Measurements from ENCODE around the gene AQP12A.
"Not testable (repeated sequence)": the region's sequence is repeated elsewhere in the genome, so short reads cannot be mapped to it uniquely, and the experiment has no call there.

The AQP12A gene

GRCh38 chr2:240688553-240688919 lies 3.1 kb upstream of the AQP12A start:
- no peak for DNase-seq

- DNase-seq, result no peak
These were observed 1.7 kb upstream of the AQP12A start for GRCh38 chr2:240689975-240690374.

GRCh38 chr2:240690421-240691074 lies 1.1 kb upstream of the AQP12A start:
- not testable (repeated sequence) for DNase-seq

GRCh38 chr2:240691075-240691427 lies 615 bp upstream of the AQP12A start:
- DNase-seq, result not testable (repeated sequence)

GRCh38 chr2:240692583-240693561 lies 1.2 kb downstream of the AQP12A start:
- DNase-seq, result not testable (repeated sequence)

GRCh38 chr2:240694304-240694703 lies 2.6 kb downstream of the AQP12A start:
- DNase-seq, result not testable (repeated sequence)

- DNase-seq, result not testable (repeated sequence)
These were observed 3.9 kb downstream of the AQP12A start for GRCh38 chr2:240695593-240695992.

GRCh38 chr2:240696469-240696868 lies 4.8 kb downstream of the AQP12A start:
- DNase-seq, result not testable (repeated sequence)

GRCh38 chr2:240698852-240699561 lies 7.3 kb downstream of the AQP12A start:
- DNase-seq, result not testable (repeated sequence)

- DNase-seq, result not testable (repeated sequence)
These were observed 8.2 kb downstream of the AQP12A start for GRCh38 chr2:240699835-240700234.

- DNase-seq, result not testable (repeated sequence)
These were observed 8.9 kb downstream of the AQP12A start for GRCh38 chr2:240700616-240701015.

- DNase-seq, result no peak
These were observed 9.5 kb downstream of the AQP12A start for GRCh38 chr2:240701091-240701735.

- no peak for DNase-seq
These were observed 10.3 kb downstream of the AQP12A start for GRCh38 chr2:240701736-240702639.

GRCh38 chr2:240702640-240703011 lies 11.0 kb downstream of the AQP12A start:
- no peak for DNase-seq

- no peak for DNase-seq
These were observed 12.0 kb downstream of the AQP12A start for GRCh38 chr2:240703417-240704341.

GRCh38 chr2:240704651-240705050 lies 13.0 kb downstream of the AQP12A start:
- DNase-seq, result no peak

GRCh38 chr2:240705204-240705791 lies 13.6 kb downstream of the AQP12A start:
- DNase-seq, result peak; percentile 76 to 88

GRCh38 chr2:240707043-240707756 lies 15.5 kb downstream of the AQP12A start:
- DNase-seq, result no peak

- DNase-seq, result no peak
These were observed 16.2 kb downstream of the AQP12A start for GRCh38 chr2:240707821-240708220.
